Activated CD4-positive, alpha-beta T cell treated with anti-CD3 and anti-CD28 coated beads for 36 hours (primary cell): ENCODE data around the gene ABCA3. TPM values are rescaled to one million over a fixed set of nuclear protein-coding genes. Genes with fewer than 3 reads are reported as not detected.

Experiments
- ATAC-seq: fragments of 200-7000 bp; cut with Tn5 transposase; one replicate; pipeline ENCODE4 v1.10.0; 2021; ENCODE audit warnings: mild to moderate bottlenecking, moderate library complexity
- CTCF ChIA-PET: fragments of 350-600 bp; sonication (Branson Sonifier 250); formaldehyde crosslinking; loops from one replicate; lab custom pipeline; 2021; ENCODE audit warnings: antibody characterized with exemption; lab: Charles Lee
- POLR2A ChIA-PET: fragments of 350-600 bp; sonication (Branson Sonifier 250); formaldehyde crosslinking; loops from one replicate; lab custom pipeline; 2021; ENCODE audit warnings: antibody characterized with exemption, inconsistent platforms; lab: Charles Lee
- DNase-seq: peaks from one replicate; pipeline ENCODE4 v3.0.0-alpha.2; 2020
- H3K27ac Mint-ChIP-seq: one replicate; pipeline ENCODE4 v1.8.0; 2021; ENCODE audit warnings: mixed read lengths
- H3K27me3 Mint-ChIP-seq: one replicate; pipeline ENCODE4 v1.8.0; 2021; ENCODE audit warnings: mixed read lengths
- H3K36me3 Mint-ChIP-seq: one replicate; pipeline ENCODE4 v1.8.0; 2021; ENCODE audit warnings: low read depth, mixed read lengths
- H3K4me1 Mint-ChIP-seq: one replicate; pipeline ENCODE4 v1.8.0; 2021; ENCODE audit warnings: mixed read lengths
- H3K4me3 Mint-ChIP-seq: one replicate; pipeline ENCODE4 v1.8.0; 2021; ENCODE audit warnings: mild to moderate bottlenecking, moderate library complexity, mixed read lengths
- H3K9me3 Mint-ChIP-seq: one replicate; pipeline ENCODE4 v1.8.0; 2021; ENCODE audit warnings: low read depth, mixed read lengths
- intact Hi-C, 2 experiments: fragments of 100-400 bp; cut with DNase I in 1 of 2; cut with micrococcal nuclease in 1 of 2; formaldehyde crosslinking; loops; one replicate each; pipeline versions ENCODE4 v1.14.2 to v1.15.1; 2022 to 2024; cut with DNase I, micrococcal nuclease
- total RNA-seq, 2 experiments: library from RNA; stranded (reverse); gene quantifications; one replicate each; pipeline ENCODE4 v1.2.3, GENCODE V29; 2021

The ABCA3 gene
- total RNA-seq, 2 experiments from 2014 or later: 6.0 to 7.2 TPM

DNA sequence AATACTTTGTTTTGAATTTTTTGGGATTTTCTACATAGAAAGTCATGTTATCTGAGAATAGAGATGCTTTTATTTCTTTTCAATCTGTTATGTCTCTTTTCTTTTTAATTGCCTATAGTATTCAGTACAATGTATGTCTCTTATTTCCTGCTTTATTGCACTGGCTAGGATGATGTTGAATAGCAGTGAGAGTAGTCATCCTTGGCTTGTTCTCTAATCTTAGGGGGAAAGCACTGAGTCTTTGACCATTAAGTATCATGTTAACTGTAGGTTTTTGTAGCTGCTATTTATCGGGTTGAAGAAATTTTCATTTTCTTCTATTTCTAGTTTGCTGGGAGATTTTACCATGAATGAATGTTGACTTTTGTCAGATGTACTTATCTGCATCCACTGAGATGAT is 10.0 kb upstream of the ABCA3 start:
- no peaks in the 10 kb centered on the region for H3K36me3 Mint-ChIP-seq
- H3K27me3 Mint-ChIP-seq: peaks cover 9% of the 10 kb centered on the region
- H3K4me1 Mint-ChIP-seq: no peaks in the 10 kb centered on the region
- ChIA-PET POLR2A (no interaction called here), CTCF (interaction anchor here (0.8 kb wide), 1 partner anchor 11 kb away, joined by 4 read pairs; no protein-coding TSS in a partner anchor)
- no peak overlapping the region for H3K27ac Mint-ChIP-seq
- ATAC-seq: no peak
- no peak for DNase-seq
- intact Hi-C loops: no loop called here
- H3K4me3 Mint-ChIP-seq: no peak overlapping the region
- no peaks in the 10 kb centered on the region for H3K9me3 Mint-ChIP-seq

DNA sequence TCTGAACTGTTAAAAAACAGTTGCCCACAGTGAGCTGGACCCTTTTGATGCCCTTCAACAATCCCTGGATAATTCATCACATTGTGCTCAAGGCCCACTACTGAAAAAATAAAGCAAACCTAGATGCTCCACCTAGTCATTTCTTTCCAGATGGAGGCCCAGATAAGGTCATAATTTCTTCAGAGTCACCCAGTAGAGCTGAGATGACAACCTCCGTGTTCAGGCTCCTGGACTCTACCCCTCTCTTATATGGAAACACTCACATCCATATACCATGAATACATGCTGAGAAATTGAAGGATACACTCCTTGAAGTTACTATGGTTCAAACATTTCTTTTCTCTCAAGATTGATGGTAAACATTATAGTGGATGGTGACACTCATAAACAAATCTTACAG is 2.7 kb upstream of the ABCA3 start:
- no peaks in the 10 kb centered on the region for H3K9me3 Mint-ChIP-seq
- H3K27me3 Mint-ChIP-seq: peaks cover 7% of the 10 kb centered on the region
- H3K27ac Mint-ChIP-seq: no peak overlapping the region
- ChIA-PET CTCF (interaction anchor here (1.0 kb wide), 1 partner anchor 19 kb away, joined by 3 read pairs; no protein-coding TSS in a partner anchor), POLR2A (interaction anchor here (0.6 kb wide), 1 partner anchor 120 kb away, joined by 4 read pairs; no protein-coding TSS in a partner anchor)
- ATAC-seq: no peak
- peaks cover 10% of the 10 kb centered on the region for H3K4me1 Mint-ChIP-seq
- no peaks in the 10 kb centered on the region for H3K36me3 Mint-ChIP-seq
- no peak for DNase-seq
- no peak overlapping the region for H3K4me3 Mint-ChIP-seq
- intact Hi-C loops: no loop called here

DNA sequence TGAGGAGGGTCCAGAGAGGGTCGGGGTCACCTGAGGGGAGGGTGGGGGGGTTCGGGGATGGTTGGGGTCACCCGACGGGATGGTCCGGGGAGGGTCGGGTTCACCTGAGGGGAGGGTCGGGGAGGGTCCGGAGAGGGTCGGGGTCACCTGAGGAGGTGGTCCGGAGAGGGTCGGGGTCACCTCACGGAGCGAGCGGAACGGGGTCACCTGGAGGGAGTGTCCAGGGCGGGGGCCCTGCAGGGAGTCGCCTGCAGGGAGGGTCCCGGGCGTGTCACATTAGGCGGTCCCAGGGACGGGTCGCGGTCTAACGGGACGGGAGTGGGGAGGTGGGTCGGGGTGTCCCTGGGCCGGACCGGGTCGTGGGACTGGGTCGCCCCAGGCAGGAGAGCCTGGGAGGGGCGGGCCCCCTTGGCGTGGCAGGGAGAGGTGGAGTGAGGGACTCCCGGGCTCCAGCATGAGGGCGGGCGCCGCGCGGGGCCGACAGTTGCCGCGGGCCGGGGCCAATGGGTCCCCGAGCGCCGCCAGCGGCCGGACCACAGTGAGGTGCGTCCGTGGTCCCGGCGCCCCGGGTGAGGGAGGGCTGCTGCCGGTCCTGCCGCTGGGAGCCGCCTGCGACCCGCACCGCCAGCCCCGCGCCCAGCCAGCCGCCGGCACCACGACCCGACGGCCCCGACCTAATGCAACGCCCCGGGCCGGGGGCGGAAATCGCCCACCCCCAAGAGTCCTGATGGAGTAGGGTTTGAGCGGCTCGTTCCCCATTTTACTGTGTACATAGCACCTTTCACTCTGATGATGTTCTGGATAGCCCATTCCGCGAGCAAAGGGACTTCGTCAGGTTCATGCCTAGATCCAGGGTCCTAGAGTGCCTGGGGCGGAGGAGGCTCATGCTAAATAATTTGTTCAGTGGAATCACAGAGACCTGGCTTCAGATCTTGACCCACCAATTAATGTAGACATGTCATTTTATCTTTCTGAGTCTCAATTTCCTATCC is 1.2 kb upstream of the ABCA3 start:
- H3K27ac Mint-ChIP-seq: no peak overlapping the region
- CTCF ChIA-PET: no interaction called here
- DNase-seq: peak; percentile 16
- H3K27me3 Mint-ChIP-seq: peaks cover 7% of the 10 kb centered on the region
- no peak overlapping the region for H3K4me3 Mint-ChIP-seq
- H3K4me1 Mint-ChIP-seq: peaks cover 13% of the 10 kb centered on the region
- intact Hi-C loops: loop anchor here (2.0 kb wide), 7 partner anchors 73 to 731 kb away; partner anchors contain the start of genes CCNF (in 1 of the 2), E4F1 (in 1 of the 2), MLST8 (in 1 of the 2) and PGP (in 1 of the 2)
- H3K9me3 Mint-ChIP-seq: no peaks in the 10 kb centered on the region
- no peak for ATAC-seq
- no peaks in the 10 kb centered on the region for H3K36me3 Mint-ChIP-seq
- POLR2A ChIA-PET: no interaction called here

DNA sequence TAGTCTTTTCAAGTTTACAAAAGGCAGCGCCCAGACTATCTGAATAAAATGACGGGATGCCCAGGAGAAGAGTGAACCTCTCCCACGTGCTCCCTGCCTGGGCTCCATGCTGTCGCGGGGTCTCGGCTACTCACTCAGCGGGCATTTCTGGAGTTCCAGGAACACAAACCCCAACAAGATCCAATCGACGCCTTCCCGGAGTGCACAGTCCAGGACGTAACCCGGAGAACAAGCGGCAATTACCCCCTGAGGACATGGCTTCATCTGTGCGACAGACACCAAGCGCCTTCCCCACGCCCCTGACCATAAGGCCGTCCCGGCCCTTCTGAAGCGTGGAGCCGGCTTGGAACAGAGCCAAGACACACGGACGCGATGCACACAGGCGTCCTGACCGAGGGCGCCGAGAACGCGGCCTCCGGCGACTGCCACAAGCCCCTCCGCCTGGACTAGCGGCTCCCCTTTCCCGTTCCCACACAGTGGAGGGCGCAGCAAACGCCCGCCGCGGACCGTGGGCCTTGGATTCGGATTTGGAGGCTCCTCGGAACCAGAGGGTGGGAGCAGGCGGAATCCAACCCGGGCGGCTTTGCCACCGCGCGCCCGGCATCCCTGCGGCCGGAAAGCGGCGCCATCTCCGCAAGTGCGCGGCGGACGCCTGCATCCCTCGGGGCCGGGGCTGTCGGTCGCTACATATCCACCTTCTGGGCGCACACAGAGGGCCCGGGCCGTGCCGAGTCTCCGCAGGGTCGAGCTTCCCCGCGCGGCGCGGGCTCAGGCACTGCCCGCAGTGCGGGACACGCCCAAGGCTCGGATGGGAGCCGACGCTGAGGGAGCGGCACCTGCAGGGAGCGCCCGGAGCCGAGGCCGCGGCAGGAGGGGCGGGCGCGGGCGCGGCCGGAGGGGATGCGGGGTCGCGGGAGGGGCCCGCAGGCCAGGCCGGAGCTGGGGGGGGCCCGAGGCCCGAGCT is 725 bp downstream of the ABCA3 start:
- ChIA-PET POLR2A (interaction anchor here (0.8 kb wide), 1 partner anchor 120 kb away, joined by 4 read pairs; the partner anchor contains the start of gene TEDC2), CTCF (interaction anchor here (0.7 kb wide), 1 partner anchor 89 kb away, joined by 3 read pairs; no protein-coding TSS in a partner anchor)
- DNase-seq (peak; percentile 65), ATAC-seq (peak; percentile 47)
- H3K27ac Mint-ChIP-seq: peak overlapping the region; percentile 21
- peaks cover 13% of the 10 kb centered on the region for H3K4me1 Mint-ChIP-seq
- peak overlapping the region; percentile 82 for H3K4me3 Mint-ChIP-seq
- intact Hi-C loops: loop anchor here (1.0 to 10.0 kb wide), 21 partner anchors 71 to 729 kb away; partner anchors contain the start of genes CCNF (in 2 of the 2), RNPS1 (in 2 of the 2), ATP6V0C (in 1 of the 2) and E4F1 (in 1 of the 2)
- no peaks in the 10 kb centered on the region for H3K9me3 Mint-ChIP-seq
- H3K36me3 Mint-ChIP-seq: no peaks in the 10 kb centered on the region
- H3K27me3 Mint-ChIP-seq: peaks cover 7% of the 10 kb centered on the region

DNA sequence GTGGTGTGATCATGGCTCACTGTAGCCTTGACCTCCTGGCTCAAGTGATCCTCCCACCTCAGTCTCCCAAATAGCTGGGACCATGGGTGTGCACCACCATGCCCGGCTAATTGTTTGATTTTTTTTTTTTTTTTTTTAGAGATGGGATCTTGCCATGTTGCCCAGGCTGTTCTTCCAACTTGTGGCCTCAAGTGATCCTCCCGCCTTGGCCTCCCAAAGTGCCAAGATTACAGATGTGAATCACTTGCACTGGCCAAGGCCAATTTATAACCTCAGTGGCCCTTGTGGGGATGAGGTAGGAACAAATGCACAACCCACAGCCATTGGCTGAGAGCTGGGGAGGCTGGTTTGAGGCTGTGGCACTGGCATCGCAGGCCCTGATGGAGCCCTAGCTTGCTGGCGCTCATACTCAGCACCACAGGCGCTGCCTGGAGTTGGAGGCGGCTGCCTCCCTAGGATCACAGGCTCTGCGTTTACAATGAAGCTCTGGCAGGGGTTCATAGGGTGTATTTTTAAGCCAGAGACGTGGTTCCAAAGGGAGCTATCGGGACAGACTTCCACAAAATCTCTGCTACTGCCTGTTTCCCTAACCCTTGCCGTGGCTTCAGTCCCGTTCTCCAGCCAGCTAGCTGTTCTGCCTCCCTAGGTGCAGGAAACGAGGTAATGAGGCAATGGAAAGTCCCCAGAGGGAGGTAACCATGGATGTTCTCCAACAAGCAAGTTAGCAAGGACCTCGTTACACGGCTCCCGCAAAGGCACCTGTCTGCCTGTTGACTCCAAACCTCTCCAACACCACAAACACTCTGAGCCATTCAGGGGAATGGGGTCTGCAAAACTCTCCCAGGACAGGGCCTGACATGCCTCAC is 2.9 kb downstream of the ABCA3 start:
- H3K36me3 Mint-ChIP-seq: no peaks in the 10 kb centered on the region
- POLR2A ChIA-PET: interaction anchor here (0.5 to 1.1 kb wide), 2 partner anchors 77 to 103 kb away, joined by 3 to 4 read pairs; no protein-coding TSS in a partner anchor
- no peak for ATAC-seq
- no peak overlapping the region for H3K4me3 Mint-ChIP-seq
- intact Hi-C loops: loop anchor here in 1 of 2 experiments (10.0 kb wide), 1 partner anchor 333 kb away; the partner anchor contains the start of gene ZNF598
- CTCF ChIA-PET: interaction anchor here (0.7 to 1.1 kb wide), 4 partner anchors 49 to 182 kb away, joined by 3 to 5 read pairs (median 3); partner anchors contain the start of gene AMDHD2
- H3K4me1 Mint-ChIP-seq: peaks cover 13% of the 10 kb centered on the region
- H3K27ac Mint-ChIP-seq: no peak overlapping the region
- DNase-seq: no peak
- H3K9me3 Mint-ChIP-seq: no peaks in the 10 kb centered on the region
- peaks cover 5% of the 10 kb centered on the region for H3K27me3 Mint-ChIP-seq

DNA sequence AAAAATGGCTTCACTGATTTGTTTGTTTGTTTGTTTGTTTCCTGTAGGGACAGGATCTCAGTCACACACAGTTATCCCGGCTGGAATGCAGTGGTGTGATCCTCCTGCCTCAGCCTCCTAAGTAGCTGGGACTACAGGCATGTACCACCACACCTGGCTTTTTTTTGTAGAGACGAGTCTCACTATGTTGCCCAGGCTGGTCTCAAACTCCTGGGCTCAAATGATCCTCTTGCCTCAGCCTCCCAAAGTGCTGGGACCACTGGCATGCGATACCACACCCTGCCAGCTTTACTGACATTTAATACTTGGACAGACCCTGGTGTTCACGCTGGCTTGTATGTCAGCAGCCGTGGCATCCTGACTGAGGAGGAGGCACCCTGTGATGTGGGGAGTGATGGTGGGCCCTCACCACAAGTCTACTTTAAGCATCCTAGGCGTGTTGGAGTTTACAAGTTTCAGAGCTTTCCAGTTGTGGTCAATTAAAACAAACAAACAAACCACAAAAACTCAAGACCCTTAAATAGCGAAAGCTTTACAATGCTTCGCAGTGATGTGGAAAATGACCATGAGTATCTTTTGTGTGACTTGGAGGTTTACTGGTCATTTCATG is 5.1 kb downstream of the ABCA3 start:
- no peak for ATAC-seq
- no peak overlapping the region for H3K4me3 Mint-ChIP-seq
- H3K27me3 Mint-ChIP-seq: no peaks in the 10 kb centered on the region
- DNase-seq: no peak
- ChIA-PET CTCF (no interaction called here), POLR2A (no interaction called here)
- H3K27ac Mint-ChIP-seq: no peak overlapping the region
- no peaks in the 10 kb centered on the region for H3K9me3 Mint-ChIP-seq
- intact Hi-C loops: loop anchor here in 1 of 2 experiments (10.0 kb wide), 1 partner anchor 331 kb away; the partner anchor contains the start of gene ZNF598
- no peaks in the 10 kb centered on the region for H3K36me3 Mint-ChIP-seq
- peaks cover 11% of the 10 kb centered on the region for H3K4me1 Mint-ChIP-seq

DNA sequence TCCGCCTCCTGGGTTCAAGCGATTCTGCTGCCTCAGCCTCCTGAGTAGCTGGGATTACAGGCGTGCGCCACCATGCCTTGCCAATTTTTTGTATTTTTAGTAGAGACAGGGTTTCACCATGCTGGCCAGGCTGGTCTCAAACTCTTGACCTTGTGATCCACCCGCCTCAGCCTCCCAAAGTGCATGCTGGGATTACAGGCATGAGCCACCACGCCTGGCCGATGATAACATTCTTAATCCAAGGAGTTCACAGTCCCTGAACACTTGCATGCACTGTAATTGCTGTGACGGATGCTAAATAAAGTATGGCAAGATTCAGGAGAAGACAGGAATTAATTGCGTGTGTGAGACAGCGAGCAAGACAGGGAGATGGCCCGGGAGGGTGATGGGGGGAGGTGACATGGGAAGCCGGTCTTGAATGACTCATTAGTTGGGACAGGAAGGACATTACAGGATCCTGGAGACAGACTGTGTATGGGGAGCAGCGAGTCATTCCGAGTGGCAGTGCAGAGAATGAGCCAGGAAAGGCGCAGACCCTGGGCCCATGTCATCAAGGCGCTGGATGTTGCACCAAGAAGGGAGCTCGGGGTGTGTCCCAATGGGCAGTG is 6.7 kb downstream of the ABCA3 start:
- H3K4me1 Mint-ChIP-seq: peaks cover 3% of the 10 kb centered on the region
- H3K27ac Mint-ChIP-seq: no peak overlapping the region
- ChIA-PET POLR2A (no interaction called here), CTCF (interaction anchor here (0.6 kb wide), 1 partner anchor 970 kb away, joined by 3 read pairs; no protein-coding TSS in a partner anchor)
- no peaks in the 10 kb centered on the region for H3K27me3 Mint-ChIP-seq
- DNase-seq (no peak), ATAC-seq (no peak)
- H3K36me3 Mint-ChIP-seq: no peaks in the 10 kb centered on the region
- no peak overlapping the region for H3K4me3 Mint-ChIP-seq
- intact Hi-C loops: loop anchor here in 1 of 2 experiments (10.0 kb wide), 1 partner anchor 329 kb away; the partner anchor contains the start of gene ZNF598
- H3K9me3 Mint-ChIP-seq: no peaks in the 10 kb centered on the region

DNA sequence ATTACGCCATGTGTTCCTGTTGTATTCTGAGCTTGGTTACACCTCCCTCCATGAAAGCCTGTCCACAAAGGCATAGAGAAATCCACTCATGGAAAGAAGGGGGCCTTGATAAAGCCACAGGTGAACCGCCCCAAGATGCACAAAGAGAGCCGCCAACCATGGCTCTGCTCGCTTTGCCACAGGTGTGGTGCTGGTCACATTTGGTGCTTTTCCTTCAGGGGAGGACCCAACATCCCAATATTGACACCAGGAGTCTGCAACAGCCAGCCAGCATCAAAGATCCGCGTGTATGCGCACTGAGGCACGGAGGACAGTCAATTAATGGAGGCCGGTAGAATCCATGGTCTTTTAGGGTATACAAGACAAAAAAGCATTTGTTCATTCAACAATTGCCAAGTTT is 7.3 kb downstream of the ABCA3 start:
- POLR2A ChIA-PET: no interaction called here
- Mint-ChIP-seq H3K27me3 (peaks cover 2% of the 10 kb centered on the region), H3K9me3 (no peaks in the 10 kb centered on the region), H3K4me3 (no peak overlapping the region), H3K27ac (no peak overlapping the region), H3K4me1 (peaks cover 3% of the 10 kb centered on the region), H3K36me3 (no peaks in the 10 kb centered on the region)
- intact Hi-C loops: loop anchor here in 1 of 2 experiments (10.0 kb wide), 1 partner anchor 328 kb away; the partner anchor contains the start of gene ZNF598
- DNase-seq (no peak), ATAC-seq (no peak)
- CTCF ChIA-PET: no interaction called here

DNA sequence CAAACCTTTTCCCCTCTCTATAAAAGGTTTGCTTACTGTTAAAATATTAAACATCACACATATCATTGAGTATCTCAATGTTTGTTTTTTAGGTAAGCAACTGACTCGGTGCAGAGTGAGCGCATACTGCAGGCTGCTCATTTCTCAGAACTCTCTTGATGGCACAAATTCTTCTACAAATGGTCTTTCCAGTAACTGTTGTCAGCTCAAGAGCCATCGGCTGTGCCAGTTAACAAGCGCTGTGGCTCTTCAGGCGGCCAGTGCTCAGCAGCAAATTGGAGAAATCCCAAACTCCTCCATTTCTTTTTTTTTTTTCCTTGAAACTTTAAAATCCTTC is 8.6 kb downstream of the ABCA3 start:
- H3K4me1 Mint-ChIP-seq: no peaks in the 10 kb centered on the region

More for the DNA sequence above, 8.6 kb downstream of the ABCA3 start:
- ATAC-seq (no peak), DNase-seq (no peak)
- Mint-ChIP-seq H3K27ac (no peak overlapping the region), H3K9me3 (no peaks in the 10 kb centered on the region), H3K36me3 (no peaks in the 10 kb centered on the region), H3K27me3 (peaks cover 2% of the 10 kb centered on the region), H3K4me3 (no peak overlapping the region)
- intact Hi-C loops: loop anchor here in 1 of 2 experiments (10.0 kb wide), 1 partner anchor 327 kb away; the partner anchor contains the start of gene ZNF598
- CTCF ChIA-PET: no interaction called here
- POLR2A ChIA-PET: no interaction called here
